ENCODE measurements around the gene SIPA1L3.
A peak's percentile ranks its signal among the peaks of the same experiment; 100 is the strongest.

Gene SIPA1L3

DNA sequence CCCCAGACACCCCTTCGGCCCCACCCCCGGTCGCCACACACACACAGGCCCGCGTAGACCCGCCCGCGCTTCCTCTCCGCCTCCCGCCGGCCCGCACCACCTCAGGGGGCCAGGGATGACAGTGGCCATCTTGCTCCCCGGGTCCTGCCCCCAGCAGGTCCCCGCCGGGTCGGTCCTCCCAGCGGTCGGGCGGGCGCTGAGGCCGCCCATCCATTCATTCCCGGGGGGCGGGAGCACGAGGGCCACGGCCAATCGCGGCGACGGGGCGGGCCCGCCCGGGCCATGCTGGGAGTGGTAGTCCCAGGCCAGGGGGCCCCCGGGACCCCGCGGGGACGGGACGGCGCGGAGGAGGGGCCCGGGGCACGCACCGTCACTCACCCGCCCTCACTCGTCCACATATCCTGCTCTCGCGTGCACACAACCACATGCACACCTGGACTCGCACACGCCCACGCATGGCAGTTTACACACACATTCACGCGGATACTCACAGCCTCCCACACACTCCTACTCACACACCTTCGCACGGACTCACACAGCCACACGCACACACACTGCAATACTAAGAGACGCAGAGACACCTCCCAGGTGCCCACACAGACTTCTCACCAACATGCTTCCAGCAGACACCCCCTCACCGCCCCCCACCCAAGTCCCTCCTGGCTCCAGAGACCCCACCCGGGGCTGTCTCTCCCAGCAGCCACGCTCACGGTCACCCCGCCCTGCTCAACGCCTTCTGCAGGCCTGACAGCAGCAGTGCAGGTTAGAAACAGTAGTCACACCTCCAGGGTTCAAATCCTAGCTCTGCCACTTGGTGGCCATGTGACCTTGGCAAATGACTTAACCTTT lies 317.2 kb downstream of the SIPA1L3 start, which contains the start of gene DPF1 (continued):
- TF ChIP-seq, protein P1, sequence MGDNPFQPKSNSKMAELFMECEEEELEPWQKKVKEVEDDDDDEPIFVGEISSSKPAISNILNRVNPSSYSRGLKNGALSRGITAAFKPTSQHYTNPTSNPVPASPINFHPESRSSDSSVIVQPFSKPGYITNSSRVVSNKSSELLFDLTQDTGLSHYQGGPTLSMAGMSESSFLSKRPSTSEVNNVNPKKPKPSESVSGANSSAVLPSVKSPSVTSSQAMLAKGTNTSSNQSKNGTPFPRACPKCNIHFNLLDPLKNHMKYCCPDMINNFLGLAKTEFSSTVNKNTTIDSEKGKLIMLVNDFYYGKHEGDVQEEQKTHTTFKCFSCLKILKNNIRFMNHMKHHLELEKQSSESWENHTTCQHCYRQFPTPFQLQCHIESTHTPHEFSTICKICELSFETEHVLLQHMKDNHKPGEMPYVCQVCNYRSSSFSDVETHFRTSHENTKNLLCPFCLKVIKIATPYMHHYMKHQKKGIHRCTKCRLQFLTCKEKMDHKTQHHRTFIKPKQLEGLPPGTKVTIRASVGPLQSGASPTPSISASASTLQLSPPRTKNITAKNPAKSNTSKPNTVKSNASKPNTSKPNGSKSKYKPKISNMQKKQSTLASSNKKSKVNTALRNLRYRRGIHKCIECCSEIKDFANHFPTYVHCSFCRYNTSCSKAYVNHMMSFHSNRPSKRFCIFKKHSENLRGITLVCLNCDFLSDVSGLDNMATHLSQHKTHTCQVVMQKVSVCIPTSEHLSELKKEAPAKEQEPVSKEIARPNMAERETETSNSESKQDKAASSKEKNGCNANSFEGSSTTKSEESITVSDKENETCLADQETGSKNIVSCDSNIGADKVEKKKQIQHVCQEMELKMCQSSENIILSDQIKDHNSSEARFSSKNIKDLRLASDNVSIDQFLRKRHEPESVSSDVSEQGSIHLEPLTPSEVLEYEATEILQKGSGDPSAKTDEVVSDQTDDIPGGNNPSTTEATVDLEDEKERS (tag by site-specific recombination; IDR thresholded peaks at IDR 0.05): no peak
- TF ChIP-seq ZNF175 (tag by site-specific recombination; IDR thresholded peaks at IDR 0.05) (0 out of 2 replicates have a peak, but pooled peaks have one; percentile 58), ZNF239 (tag by site-specific recombination; IDR thresholded peaks at IDR 0.05) (peak; percentile 90; the same call in 1 of the 2 replicates), ZNF585B (tag by site-specific recombination; IDR thresholded peaks at IDR 0.05) (peak; percentile 12; the same call in 1 of the 2 replicates), ZNF48 (tag by site-specific recombination; IDR thresholded peaks at IDR 0.05) (no peak), ZNF555 (tag by site-specific recombination; conservative IDR thresholded peaks at IDR 0.05) (no peak), ZNF561 (tag by site-specific recombination; IDR thresholded peaks at IDR 0.05; ENCODE audit: borderline replicate concordance) (no peak; the same call in 1 of the 2 replicates), ZFHX2 (tag by site-specific recombination; conservative IDR thresholded peaks at IDR 0.05) (peak; percentile 100), ZBTB17 (tag by site-specific recombination; IDR thresholded peaks at IDR 0.05) (peak; percentile 81), ZNF501 (tag by site-specific recombination; IDR thresholded peaks at IDR 0.05) (peak; percentile 95), ZNF610 (tag by site-specific recombination; IDR thresholded peaks at IDR 0.05; ENCODE audit: borderline replicate concordance) (peak; percentile 81), ZNF785 (tag by site-specific recombination; IDR thresholded peaks at IDR 0.05) (peak; percentile 100), ZBTB21 (tag by site-specific recombination; IDR thresholded peaks at IDR 0.05) (peak; percentile 83), ZNF10 (tag by site-specific recombination; IDR thresholded peaks at IDR 0.05) (peak; percentile 48; the same call in 1 of the 2 replicates)
- TF ChIP-seq, protein P2, sequence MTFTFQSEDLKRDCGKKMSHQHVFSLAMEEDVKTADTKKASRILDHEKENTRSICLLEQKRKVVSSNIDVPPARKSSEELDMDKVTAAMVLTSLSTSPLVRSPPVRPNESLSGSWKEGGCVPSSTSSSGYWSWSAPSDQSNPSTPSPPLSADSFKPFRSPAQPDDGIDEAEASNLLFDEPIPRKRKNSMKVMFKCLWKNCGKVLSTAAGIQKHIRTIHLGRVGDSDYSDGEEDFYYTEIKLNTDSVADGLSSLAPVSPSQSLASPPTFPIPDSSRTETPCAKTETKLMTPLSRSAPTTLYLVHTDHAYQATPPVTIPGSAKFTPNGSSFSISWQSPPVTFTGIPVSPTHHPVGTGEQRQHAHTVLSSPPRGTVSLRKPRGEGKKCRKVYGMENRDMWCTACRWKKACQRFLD (tag by site-specific recombination; IDR thresholded peaks at IDR 0.05): no peak
- TF ChIP-seq, protein P3, sequence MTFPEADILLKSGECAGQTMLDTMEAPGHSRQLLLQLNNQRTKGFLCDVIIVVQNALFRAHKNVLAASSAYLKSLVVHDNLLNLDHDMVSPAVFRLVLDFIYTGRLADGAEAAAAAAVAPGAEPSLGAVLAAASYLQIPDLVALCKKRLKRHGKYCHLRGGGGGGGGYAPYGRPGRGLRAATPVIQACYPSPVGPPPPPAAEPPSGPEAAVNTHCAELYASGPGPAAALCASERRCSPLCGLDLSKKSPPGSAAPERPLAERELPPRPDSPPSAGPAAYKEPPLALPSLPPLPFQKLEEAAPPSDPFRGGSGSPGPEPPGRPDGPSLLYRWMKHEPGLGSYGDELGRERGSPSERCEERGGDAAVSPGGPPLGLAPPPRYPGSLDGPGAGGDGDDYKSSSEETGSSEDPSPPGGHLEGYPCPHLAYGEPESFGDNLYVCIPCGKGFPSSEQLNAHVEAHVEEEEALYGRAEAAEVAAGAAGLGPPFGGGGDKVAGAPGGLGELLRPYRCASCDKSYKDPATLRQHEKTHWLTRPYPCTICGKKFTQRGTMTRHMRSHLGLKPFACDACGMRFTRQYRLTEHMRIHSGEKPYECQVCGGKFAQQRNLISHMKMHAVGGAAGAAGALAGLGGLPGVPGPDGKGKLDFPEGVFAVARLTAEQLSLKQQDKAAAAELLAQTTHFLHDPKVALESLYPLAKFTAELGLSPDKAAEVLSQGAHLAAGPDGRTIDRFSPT (tag by site-specific recombination; IDR thresholded peaks at IDR 0.05): peak; percentile 64; the same call in 1 of the 2 replicates
- TF ChIP-seq, protein P4, sequence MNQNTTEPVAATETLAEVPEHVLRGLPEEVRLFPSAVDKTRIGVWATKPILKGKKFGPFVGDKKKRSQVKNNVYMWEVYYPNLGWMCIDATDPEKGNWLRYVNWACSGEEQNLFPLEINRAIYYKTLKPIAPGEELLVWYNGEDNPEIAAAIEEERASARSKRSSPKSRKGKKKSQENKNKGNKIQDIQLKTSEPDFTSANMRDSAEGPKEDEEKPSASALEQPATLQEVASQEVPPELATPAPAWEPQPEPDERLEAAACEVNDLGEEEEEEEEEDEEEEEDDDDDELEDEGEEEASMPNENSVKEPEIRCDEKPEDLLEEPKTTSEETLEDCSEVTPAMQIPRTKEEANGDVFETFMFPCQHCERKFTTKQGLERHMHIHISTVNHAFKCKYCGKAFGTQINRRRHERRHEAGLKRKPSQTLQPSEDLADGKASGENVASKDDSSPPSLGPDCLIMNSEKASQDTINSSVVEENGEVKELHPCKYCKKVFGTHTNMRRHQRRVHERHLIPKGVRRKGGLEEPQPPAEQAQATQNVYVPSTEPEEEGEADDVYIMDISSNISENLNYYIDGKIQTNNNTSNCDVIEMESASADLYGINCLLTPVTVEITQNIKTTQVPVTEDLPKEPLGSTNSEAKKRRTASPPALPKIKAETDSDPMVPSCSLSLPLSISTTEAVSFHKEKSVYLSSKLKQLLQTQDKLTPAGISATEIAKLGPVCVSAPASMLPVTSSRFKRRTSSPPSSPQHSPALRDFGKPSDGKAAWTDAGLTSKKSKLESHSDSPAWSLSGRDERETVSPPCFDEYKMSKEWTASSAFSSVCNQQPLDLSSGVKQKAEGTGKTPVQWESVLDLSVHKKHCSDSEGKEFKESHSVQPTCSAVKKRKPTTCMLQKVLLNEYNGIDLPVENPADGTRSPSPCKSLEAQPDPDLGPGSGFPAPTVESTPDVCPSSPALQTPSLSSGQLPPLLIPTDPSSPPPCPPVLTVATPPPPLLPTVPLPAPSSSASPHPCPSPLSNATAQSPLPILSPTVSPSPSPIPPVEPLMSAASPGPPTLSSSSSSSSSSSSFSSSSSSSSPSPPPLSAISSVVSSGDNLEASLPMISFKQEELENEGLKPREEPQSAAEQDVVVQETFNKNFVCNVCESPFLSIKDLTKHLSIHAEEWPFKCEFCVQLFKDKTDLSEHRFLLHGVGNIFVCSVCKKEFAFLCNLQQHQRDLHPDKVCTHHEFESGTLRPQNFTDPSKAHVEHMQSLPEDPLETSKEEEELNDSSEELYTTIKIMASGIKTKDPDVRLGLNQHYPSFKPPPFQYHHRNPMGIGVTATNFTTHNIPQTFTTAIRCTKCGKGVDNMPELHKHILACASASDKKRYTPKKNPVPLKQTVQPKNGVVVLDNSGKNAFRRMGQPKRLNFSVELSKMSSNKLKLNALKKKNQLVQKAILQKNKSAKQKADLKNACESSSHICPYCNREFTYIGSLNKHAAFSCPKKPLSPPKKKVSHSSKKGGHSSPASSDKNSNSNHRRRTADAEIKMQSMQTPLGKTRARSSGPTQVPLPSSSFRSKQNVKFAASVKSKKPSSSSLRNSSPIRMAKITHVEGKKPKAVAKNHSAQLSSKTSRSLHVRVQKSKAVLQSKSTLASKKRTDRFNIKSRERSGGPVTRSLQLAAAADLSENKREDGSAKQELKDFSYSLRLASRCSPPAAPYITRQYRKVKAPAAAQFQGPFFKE (tag by site-specific recombination; IDR thresholded peaks at IDR 0.05; ENCODE audit: borderline replicate concordance): no peak; the same call in 1 of the 2 replicates
- TF ChIP-seq, protein P5, sequence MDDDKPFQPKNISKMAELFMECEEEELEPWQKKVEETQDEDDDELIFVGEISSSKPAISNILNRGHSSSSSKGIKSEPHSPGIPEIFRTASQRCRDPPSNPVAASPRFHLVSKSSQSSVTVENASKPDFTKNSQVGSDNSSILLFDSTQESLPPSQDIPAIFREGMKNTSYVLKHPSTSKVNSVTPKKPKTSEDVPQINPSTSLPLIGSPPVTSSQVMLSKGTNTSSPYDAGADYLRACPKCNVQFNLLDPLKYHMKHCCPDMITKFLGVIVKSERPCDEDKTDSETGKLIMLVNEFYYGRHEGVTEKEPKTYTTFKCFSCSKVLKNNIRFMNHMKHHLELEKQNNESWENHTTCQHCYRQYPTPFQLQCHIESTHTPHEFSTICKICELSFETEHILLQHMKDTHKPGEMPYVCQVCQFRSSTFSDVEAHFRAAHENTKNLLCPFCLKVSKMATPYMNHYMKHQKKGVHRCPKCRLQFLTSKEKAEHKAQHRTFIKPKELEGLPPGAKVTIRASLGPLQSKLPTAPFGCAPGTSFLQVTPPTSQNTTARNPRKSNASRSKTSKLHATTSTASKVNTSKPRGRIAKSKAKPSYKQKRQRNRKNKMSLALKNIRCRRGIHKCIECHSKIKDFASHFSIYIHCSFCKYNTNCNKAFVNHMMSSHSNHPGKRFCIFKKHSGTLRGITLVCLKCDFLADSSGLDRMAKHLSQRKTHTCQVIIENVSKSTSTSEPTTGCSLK (tag by site-specific recombination; IDR thresholded peaks at IDR 0.05): peak; percentile 96
- TF ChIP-seq, protein P6, sequence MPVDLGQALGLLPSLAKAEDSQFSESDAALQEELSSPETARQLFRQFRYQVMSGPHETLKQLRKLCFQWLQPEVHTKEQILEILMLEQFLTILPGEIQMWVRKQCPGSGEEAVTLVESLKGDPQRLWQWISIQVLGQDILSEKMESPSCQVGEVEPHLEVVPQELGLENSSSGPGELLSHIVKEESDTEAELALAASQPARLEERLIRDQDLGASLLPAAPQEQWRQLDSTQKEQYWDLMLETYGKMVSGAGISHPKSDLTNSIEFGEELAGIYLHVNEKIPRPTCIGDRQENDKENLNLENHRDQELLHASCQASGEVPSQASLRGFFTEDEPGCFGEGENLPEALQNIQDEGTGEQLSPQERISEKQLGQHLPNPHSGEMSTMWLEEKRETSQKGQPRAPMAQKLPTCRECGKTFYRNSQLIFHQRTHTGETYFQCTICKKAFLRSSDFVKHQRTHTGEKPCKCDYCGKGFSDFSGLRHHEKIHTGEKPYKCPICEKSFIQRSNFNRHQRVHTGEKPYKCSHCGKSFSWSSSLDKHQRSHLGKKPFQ (tag by site-specific recombination; IDR thresholded peaks at IDR 0.05): peak; percentile 98
- TF ChIP-seq, protein P7, sequence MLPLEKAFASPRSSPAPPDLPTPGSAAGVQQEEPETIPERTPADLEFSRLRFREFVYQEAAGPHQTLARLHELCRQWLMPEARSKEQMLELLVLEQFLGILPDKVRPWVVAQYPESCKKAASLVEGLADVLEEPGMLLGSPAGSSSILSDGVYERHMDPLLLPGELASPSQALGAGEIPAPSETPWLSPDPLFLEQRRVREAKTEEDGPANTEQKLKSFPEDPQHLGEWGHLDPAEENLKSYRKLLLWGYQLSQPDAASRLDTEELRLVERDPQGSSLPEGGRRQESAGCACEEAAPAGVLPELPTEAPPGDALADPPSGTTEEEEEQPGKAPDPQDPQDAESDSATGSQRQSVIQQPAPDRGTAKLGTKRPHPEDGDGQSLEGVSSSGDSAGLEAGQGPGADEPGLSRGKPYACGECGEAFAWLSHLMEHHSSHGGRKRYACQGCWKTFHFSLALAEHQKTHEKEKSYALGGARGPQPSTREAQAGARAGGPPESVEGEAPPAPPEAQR (tag by site-specific recombination; IDR thresholded peaks at IDR 0.05): peak; percentile 80; the same call in 1 of the 2 replicates
